ENCODE data around the gene SORCS3.

GRCh38 chr10:105073999-105074398 is 432.9 kb downstream of the SORCS3 start:
- TF ChIP-seq EZH2 (IDR thresholded peaks at IDR 0.05; ENCODE audit: insufficient read depth, poor library complexity, severe bottlenecking): no peak
- no peak for TF ChIP-seq EZH2phosphoT487 (IDR thresholded peaks at IDR 0.05; ENCODE audit: insufficient read depth, low read depth)
